Measurements from ENCODE around the gene UVRAG. TPM values are rescaled to one million over a fixed set of nuclear protein-coding genes. Genes with fewer than 3 reads are reported as not detected.

The UVRAG gene
- total RNA-seq, 1 experiment from 2014 or later, result 52.7 TPM

DNA sequence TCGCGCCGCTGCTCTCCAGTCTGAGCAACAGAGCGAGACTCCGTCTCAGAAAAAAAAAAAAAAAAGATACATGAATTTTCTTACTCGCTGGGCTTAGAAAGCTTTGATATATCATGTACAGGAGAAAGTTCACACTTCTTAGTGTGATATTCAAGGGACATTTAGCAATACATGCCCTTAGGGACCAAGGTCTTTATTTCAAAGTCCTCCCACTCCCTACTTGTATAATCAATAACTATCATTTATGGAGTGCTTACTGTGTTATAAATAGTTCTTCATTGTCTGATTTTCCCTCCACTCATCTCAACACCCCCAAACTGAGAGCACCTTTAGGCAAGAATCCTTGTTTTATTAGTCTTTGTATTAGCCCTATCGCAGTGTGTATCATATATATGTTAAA lies 103.3 kb downstream of the UVRAG start:
- Histone ChIP-seq H3K27me3 (ENCODE audit: low read length) (no peaks in the 10 kb centered on the region), H2AFZ (ENCODE audit: low read length) (no peak overlapping the region), H4K20me1 (ENCODE audit: insufficient read depth, low read depth, low read length) (no peaks in the 10 kb centered on the region), H3K79me2 (ENCODE audit: low read length) (peaks cover 75% of the 10 kb centered on the region), H3K9me2 (replicated peaks; ENCODE audit: insufficient read depth, low read length) (no peaks in the 10 kb centered on the region), H3K27ac (ENCODE audit: low read length) (peak overlapping the region; percentile 93), H3K36me3 (ENCODE audit: insufficient read depth, low read length) (0 out of 2 replicates have a peak, but pooled peaks cover 5% of the 10 kb centered on the region), H3K4me1 (ENCODE audit: low read length) (peaks cover 46% of the 10 kb centered on the region), H3K4me3 (ENCODE audit: low read length) (0 out of 2 replicates have a peak overlapping the region, but pooled peaks have one; percentile 31), H3K9me3 (ENCODE audit: low read length) (no peaks in the 10 kb centered on the region), H3K9ac (ENCODE audit: low read length) (peak overlapping the region; percentile 51; the same call in 1 of the 2 replicates), H3K4me2 (ENCODE audit: low read depth, low read length, poor library complexity, severe bottlenecking) (peak overlapping the region; percentile 58)
- no peak for DNase-seq

DNA sequence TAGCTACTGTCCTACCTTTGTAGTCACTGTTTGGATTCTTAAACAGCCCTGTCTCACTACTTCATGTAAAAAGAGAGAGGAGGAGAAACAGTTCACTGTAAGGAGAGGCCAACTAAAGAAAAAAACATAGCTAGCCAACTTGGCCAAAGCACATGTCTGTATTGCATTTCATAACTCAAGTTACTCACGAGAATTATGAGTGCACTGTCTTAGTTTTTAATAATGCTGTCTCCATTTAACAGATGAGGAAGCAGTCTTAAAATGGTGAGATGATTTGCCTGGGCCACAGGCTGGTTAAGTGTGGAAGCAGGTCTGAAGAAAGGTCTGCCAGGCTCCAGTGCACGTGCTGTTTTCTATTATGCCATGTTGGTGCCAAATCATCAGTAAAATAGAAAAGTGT lies 104.5 kb downstream of the UVRAG start:
- H2AFZ ChIP-seq (ENCODE audit: low read length), result no peak overlapping the region
- H3K4me1 ChIP-seq (ENCODE audit: low read length), result peaks cover 49% of the 10 kb centered on the region
- no peaks in the 10 kb centered on the region for H3K27me3 ChIP-seq (ENCODE audit: low read length)
- H3K9me2 ChIP-seq (replicated peaks; ENCODE audit: insufficient read depth, low read length), result no peaks in the 10 kb centered on the region
- DNase-seq, result peak; percentile 87
- peak overlapping the region; percentile 58 for H3K4me2 ChIP-seq (ENCODE audit: low read depth, low read length, poor library complexity, severe bottlenecking)
- H3K27ac ChIP-seq (ENCODE audit: low read length), result peak overlapping the region; percentile 93
- H3K9me3 ChIP-seq (ENCODE audit: low read length), result no peaks in the 10 kb centered on the region
- no peaks in the 10 kb centered on the region for H4K20me1 ChIP-seq (ENCODE audit: insufficient read depth, low read depth, low read length)
- H3K36me3 ChIP-seq (ENCODE audit: insufficient read depth, low read length), result no peaks in the 10 kb centered on the region
- H3K9ac ChIP-seq (ENCODE audit: low read length), result peak overlapping the region; percentile 51
- H3K79me2 ChIP-seq (ENCODE audit: low read length), result peaks cover 72% of the 10 kb centered on the region
- peak overlapping the region; percentile 31 for H3K4me3 ChIP-seq (ENCODE audit: low read length)

GRCh38 chr11:75920848-75921247 lies 105.8 kb downstream of the UVRAG start:
- peak overlapping the region; percentile 56 for H3K27ac ChIP-seq (ENCODE audit: low read length)
- H3K9me2 ChIP-seq (replicated peaks; ENCODE audit: insufficient read depth, low read length), result no peaks in the 10 kb centered on the region
- DNase-seq, result no peak
- no peaks in the 10 kb centered on the region for H3K36me3 ChIP-seq (ENCODE audit: insufficient read depth, low read length)
- H3K4me3 ChIP-seq (ENCODE audit: low read length), result no peak overlapping the region
- H2AFZ ChIP-seq (ENCODE audit: low read length), result no peak overlapping the region
- H3K9me3 ChIP-seq (ENCODE audit: low read length), result no peaks in the 10 kb centered on the region
- no peak overlapping the region for H3K9ac ChIP-seq (ENCODE audit: low read length)
- H4K20me1 ChIP-seq (ENCODE audit: insufficient read depth, low read depth, low read length), result no peaks in the 10 kb centered on the region
- H3K4me1 ChIP-seq (ENCODE audit: low read length), result peaks cover 62% of the 10 kb centered on the region
- H3K27me3 ChIP-seq (ENCODE audit: low read length), result no peaks in the 10 kb centered on the region
- H3K4me2 ChIP-seq (ENCODE audit: low read depth, low read length, poor library complexity, severe bottlenecking), result no peak overlapping the region
- H3K79me2 ChIP-seq (ENCODE audit: low read length), result peaks cover 76% of the 10 kb centered on the region

GRCh38 chr11:75921808-75922207 lies 106.8 kb downstream of the UVRAG start:
- Histone ChIP-seq H3K27me3 (ENCODE audit: low read length) (no peaks in the 10 kb centered on the region), H3K27ac (ENCODE audit: low read length) (peak overlapping the region; percentile 14; the same call in 1 of the 2 replicates), H3K4me1 (ENCODE audit: low read length) (peaks cover 68% of the 10 kb centered on the region), H4K20me1 (ENCODE audit: insufficient read depth, low read depth, low read length) (no peaks in the 10 kb centered on the region), H3K9me3 (ENCODE audit: low read length) (no peaks in the 10 kb centered on the region), H3K4me3 (ENCODE audit: low read length) (no peak overlapping the region), H3K79me2 (ENCODE audit: low read length) (peaks cover 78% of the 10 kb centered on the region), H2AFZ (ENCODE audit: low read length) (no peak overlapping the region), H3K36me3 (ENCODE audit: insufficient read depth, low read length) (no peaks in the 10 kb centered on the region), H3K9ac (ENCODE audit: low read length) (no peak overlapping the region), H3K9me2 (replicated peaks; ENCODE audit: insufficient read depth, low read length) (no peaks in the 10 kb centered on the region), H3K4me2 (ENCODE audit: low read depth, low read length, poor library complexity, severe bottlenecking) (no peak overlapping the region)
- no peak for DNase-seq

DNA sequence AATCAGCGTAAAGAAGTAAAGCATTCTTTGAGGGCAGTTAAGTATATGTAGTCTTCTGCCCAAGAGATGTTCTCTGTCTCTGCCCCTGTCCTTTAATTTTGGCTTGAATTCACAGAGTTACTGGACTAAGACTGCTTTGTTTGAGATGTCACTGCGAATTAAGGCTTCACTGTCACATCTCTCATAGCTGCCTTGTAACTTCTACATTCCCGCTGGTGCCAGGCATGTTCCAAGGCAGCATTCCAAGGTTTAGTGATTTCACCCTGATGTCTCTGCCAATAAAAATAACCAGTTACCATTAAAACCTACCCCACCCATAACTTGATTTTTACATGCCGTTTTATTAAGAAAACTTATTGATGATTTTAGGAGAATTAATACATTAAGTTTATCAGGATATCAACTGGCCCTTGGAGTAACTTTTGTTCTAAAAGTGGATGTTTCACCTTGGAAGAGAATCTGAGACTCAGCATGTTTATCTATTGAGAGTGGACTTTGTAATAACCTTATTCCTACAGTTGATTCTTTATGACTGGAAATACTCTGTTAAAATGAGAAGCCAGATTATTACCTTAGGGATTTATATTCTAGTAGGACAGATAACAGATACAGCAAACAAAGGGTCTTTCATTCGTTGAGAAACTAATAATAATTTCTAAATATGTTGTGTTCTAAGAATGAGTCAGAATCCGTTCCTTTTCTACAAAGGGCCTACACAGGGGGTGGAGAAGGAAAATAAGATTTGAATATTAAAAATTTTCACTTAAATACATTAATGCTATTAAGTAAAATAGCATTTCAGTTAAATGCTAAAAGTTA lies 110.2 kb downstream of the UVRAG start:
- no peak overlapping the region for H3K9ac ChIP-seq (ENCODE audit: low read length)
- peaks cover 49% of the 10 kb centered on the region for H3K4me1 ChIP-seq (ENCODE audit: low read length)
- no peak overlapping the region for H2AFZ ChIP-seq (ENCODE audit: low read length)
- 0 out of 2 replicates have a peak overlapping the region, but pooled peaks have one; percentile 13 for H3K27ac ChIP-seq (ENCODE audit: low read length)
- no peak overlapping the region for H3K4me3 ChIP-seq (ENCODE audit: low read length)
- H3K79me2 ChIP-seq (ENCODE audit: low read length), result peaks cover 87% of the 10 kb centered on the region
- H3K27me3 ChIP-seq (ENCODE audit: low read length), result no peaks in the 10 kb centered on the region
- H3K9me2 ChIP-seq (replicated peaks; ENCODE audit: insufficient read depth, low read length), result no peaks in the 10 kb centered on the region
- no peak for DNase-seq
- no peaks in the 10 kb centered on the region for H3K9me3 ChIP-seq (ENCODE audit: low read length)
- no peaks in the 10 kb centered on the region for H4K20me1 ChIP-seq (ENCODE audit: insufficient read depth, low read depth, low read length)
- no peaks in the 10 kb centered on the region for H3K36me3 ChIP-seq (ENCODE audit: insufficient read depth, low read length)
- no peak overlapping the region for H3K4me2 ChIP-seq (ENCODE audit: low read depth, low read length, poor library complexity, severe bottlenecking)

- H3K27me3 ChIP-seq (ENCODE audit: low read length), result no peaks in the 10 kb centered on the region
- no peaks in the 10 kb centered on the region for H3K36me3 ChIP-seq (ENCODE audit: insufficient read depth, low read length)
- H3K4me1 ChIP-seq (ENCODE audit: low read length), result peaks cover 44% of the 10 kb centered on the region
- H3K4me3 ChIP-seq (ENCODE audit: low read length), result no peak overlapping the region
- no peaks in the 10 kb centered on the region for H3K9me3 ChIP-seq (ENCODE audit: low read length)
- H3K9ac ChIP-seq (ENCODE audit: low read length), result no peak overlapping the region
- H3K27ac ChIP-seq (ENCODE audit: low read length), result 0 out of 2 replicates have a peak overlapping the region, but pooled peaks have one; percentile 16
- no peaks in the 10 kb centered on the region for H4K20me1 ChIP-seq (ENCODE audit: insufficient read depth, low read depth, low read length)
- H3K9me2 ChIP-seq (replicated peaks; ENCODE audit: insufficient read depth, low read length), result no peaks in the 10 kb centered on the region
- peaks cover 88% of the 10 kb centered on the region for H3K79me2 ChIP-seq (ENCODE audit: low read length)
- no peak overlapping the region for H2AFZ ChIP-seq (ENCODE audit: low read length)
- H3K4me2 ChIP-seq (ENCODE audit: low read depth, low read length, poor library complexity, severe bottlenecking), result no peak overlapping the region
- no peak for DNase-seq
These were observed 110.8 kb downstream of the UVRAG start for GRCh38 chr11:75925785-75926164.

- no peak overlapping the region for H3K4me2 ChIP-seq (ENCODE audit: low read depth, low read length, poor library complexity, severe bottlenecking)
- no peak overlapping the region for H3K4me3 ChIP-seq (ENCODE audit: low read length)
- H4K20me1 ChIP-seq (ENCODE audit: insufficient read depth, low read depth, low read length), result no peaks in the 10 kb centered on the region
- no peaks in the 10 kb centered on the region for H3K9me3 ChIP-seq (ENCODE audit: low read length)
- H3K79me2 ChIP-seq (ENCODE audit: low read length), result peaks cover 84% of the 10 kb centered on the region
- no peak for DNase-seq
- H3K4me1 ChIP-seq (ENCODE audit: low read length), result peaks cover 34% of the 10 kb centered on the region
- no peaks in the 10 kb centered on the region for H3K9me2 ChIP-seq (replicated peaks; ENCODE audit: insufficient read depth, low read length)
- no peak overlapping the region for H3K27ac ChIP-seq (ENCODE audit: low read length)
- no peaks in the 10 kb centered on the region for H3K36me3 ChIP-seq (ENCODE audit: insufficient read depth, low read length)
- H2AFZ ChIP-seq (ENCODE audit: low read length), result no peak overlapping the region
- no peaks in the 10 kb centered on the region for H3K27me3 ChIP-seq (ENCODE audit: low read length)
- no peak overlapping the region for H3K9ac ChIP-seq (ENCODE audit: low read length)
These were observed 114.7 kb downstream of the UVRAG start for GRCh38 chr11:75929706-75930105.

DNA sequence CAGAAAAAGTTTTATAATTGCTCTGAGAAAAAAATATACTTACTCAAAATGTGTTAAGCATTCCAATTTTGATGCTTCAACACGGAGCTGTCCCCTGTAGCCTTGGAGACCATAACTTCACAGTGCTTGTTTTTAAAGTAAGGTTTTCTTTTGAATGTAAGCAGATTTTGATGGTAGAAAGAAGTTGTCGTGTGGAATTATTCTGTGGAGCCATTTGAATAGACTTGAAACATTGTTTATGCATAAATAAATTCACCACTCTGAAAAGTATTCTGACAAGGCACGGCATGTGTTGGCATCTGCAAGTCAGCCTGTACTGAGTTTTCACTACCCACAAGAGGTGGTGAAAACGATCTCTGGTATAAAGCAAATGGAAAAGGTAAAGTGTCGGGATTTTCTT lies 115.5 kb downstream of the UVRAG start:
- Histone ChIP-seq H3K36me3 (ENCODE audit: insufficient read depth, low read length) (no peaks in the 10 kb centered on the region), H3K4me3 (ENCODE audit: low read length) (no peak overlapping the region), H4K20me1 (ENCODE audit: insufficient read depth, low read depth, low read length) (no peaks in the 10 kb centered on the region), H3K9me2 (replicated peaks; ENCODE audit: insufficient read depth, low read length) (no peaks in the 10 kb centered on the region), H2AFZ (ENCODE audit: low read length) (no peak overlapping the region), H3K9ac (ENCODE audit: low read length) (no peak overlapping the region), H3K27ac (ENCODE audit: low read length) (no peak overlapping the region), H3K79me2 (ENCODE audit: low read length) (peaks cover 84% of the 10 kb centered on the region), H3K4me1 (ENCODE audit: low read length) (peaks cover 26% of the 10 kb centered on the region), H3K4me2 (ENCODE audit: low read depth, low read length, poor library complexity, severe bottlenecking) (no peak overlapping the region), H3K9me3 (ENCODE audit: low read length) (no peaks in the 10 kb centered on the region), H3K27me3 (ENCODE audit: low read length) (no peaks in the 10 kb centered on the region)
- no peak for DNase-seq
